ENCODE data around the gene TAF11L14. TPM values are rescaled to one million over a fixed set of nuclear protein-coding genes. Genes with fewer than 3 reads are reported as not detected.

The TAF11L14 gene
- total RNA-seq, 2 donors from 2014 or later = not detected

DNA sequence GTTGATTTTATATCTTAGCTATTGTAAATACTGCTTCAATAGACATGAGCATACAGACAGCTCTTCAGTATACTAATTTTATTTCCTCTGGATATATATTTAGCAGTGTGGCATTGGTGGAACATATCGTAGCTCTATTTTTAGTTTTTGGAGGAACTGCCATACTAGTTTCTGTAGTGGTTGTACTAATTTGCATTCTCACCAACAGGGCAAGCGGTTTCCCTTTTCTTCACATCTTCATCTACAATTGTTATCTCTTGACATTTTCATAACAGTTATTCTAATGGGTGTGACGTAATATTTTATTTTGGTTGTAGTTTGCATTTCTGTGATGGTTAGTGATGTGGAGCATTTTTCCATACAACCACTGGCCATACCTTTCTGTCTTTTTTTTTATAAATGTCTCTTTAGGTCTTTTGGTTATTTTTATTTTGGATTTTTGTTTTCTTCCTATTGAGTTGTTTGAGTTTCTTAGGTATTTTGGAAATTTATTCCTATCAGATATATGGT, 32.5 kb downstream of the TAF11L14 start:
- ATAC-seq (no peak), DNase-seq (no peak)
- intact Hi-C loops (cut with DNase I, micrococcal nuclease) = no loop called here

DNA sequence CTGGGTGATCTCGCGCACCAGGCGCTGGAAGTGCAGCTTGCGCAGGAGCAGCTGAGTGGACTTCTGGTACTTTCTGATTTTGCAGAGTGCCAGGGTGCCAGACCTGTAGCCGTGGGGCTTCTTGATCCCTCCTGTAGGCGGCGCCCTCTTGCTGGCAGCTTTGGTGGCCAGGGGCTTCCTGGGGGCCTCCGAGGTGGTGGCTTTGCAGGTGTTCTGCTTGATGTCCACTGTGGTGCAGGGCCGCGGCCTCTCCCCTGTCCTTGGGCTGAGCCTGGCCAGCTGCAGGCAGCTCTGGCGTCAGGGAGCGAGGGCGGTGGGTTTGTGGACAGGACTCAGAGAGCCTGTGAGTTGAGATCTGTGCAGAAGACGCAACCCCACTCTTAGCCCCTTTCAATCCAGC, 36.1 kb downstream of the TAF11L14 start:
- no peak for ATAC-seq
- DNase-seq = no peak
- intact Hi-C loops (cut with DNase I, micrococcal nuclease) = no loop called here

DNA sequence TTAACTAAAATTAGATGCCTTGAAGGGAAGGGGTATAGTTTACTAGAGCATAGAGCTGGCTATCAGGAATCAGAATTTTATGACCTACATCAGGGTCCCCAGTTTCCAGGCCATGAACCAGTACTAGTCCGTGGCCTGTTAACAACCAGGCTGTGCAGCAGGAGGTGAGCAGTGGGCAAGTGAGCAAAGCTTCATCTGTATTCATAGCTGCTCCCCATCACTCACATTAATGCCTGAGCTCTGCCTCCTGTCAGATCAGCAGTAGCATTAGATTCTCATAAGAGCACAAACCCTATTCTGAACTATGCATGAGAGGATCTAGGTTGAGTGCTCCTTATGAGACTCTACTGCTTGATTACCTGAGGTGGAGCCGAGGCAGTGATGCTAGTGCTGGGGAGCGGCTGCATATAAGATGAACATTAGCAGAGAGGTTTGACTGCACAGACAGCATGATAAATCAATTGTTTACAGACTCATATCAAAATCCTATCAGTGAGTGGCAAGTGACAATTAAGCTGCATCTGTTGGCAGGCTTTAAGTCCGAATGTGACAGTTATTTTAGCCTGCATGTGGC, 44.6 kb downstream of the TAF11L14 start:
- DNase-seq (no peak), ATAC-seq (no peak)
- intact Hi-C loops (cut with DNase I, micrococcal nuclease) = no loop called here

DNA sequence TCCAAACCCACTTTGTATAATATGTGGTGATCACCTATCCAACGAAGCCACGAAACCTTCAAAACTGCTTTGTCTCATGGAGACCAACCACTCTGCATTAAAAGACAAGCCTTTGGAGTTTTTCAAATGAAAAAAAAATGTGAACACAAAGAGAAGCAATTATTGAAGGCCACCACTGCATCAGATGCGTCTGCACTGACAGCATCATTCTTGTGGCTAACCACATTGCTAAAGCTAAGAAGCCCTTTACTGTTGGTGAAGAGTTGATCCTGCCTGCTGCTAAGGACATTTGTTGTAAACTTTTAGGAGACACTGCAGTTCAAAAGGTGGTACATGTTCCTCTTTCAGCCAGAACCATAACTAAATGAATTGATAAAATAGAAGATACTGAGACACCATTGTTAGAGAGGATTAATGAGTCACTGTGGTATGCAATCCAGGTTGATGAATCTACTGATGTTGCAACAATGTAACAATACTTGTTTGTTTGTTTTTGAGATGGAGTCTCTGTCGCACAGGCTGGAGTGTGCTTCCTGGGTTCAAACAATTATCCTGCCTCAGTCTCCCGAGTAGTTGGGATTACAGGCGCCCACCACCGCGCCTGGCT, 45.4 kb downstream of the TAF11L14 start:
- intact Hi-C loops (cut with DNase I, micrococcal nuclease) = no loop called here
- ATAC-seq = no peak
- DNase-seq = no peak

DNA sequence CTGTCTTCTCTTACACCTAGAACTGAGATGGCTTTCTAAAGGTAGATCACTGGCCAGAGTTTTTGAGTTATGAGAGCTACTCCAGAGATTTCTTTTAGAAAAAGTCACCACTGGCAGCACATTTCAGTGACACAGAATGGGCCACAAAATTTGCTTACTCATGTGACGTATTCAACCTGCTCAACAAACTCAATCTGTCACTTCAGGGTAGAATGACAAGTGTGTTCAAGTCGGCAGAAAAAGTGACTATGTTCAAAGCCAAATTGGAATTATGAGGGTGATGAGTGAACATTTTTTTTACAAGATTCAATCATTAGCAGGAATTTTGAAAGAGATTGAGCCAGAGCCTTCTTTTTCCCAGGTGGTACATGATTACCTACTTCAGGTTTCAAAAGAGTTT, 46.5 kb downstream of the TAF11L14 start:
- ATAC-seq (no peak), DNase-seq (no peak)
- intact Hi-C loops (cut with DNase I, micrococcal nuclease) = no loop called here

Other genes with a start within 250 kb of the TAF11L14 start
- not detected for gene TAF11L2, start 136.2 kb upstream of the TAF11L14 start, total RNA-seq
- not detected for gene TAF11L3, start 116.1 kb upstream of the TAF11L14 start, total RNA-seq
- not detected for gene TAF11L4, start 112.7 kb upstream of the TAF11L14 start, total RNA-seq
- gene TAF11L5, start 109.2 kb upstream of the TAF11L14 start, total RNA-seq = not detected
- gene TAF11L6, start 105.8 kb upstream of the TAF11L14 start, total RNA-seq = not detected
- not detected for gene TAF11L7, start 48.7 kb upstream of the TAF11L14 start, total RNA-seq
- not detected for gene TAF11L8, start 43.5 kb upstream of the TAF11L14 start, total RNA-seq
- not detected for gene TAF11L9, start 40.1 kb upstream of the TAF11L14 start, total RNA-seq
- not detected for gene TAF11L10, start 36.6 kb upstream of the TAF11L14 start, total RNA-seq
- not detected for gene TAF11L11, start 30.3 kb upstream of the TAF11L14 start, total RNA-seq
- not detected for gene TAF11L12, start 24.1 kb upstream of the TAF11L14 start, total RNA-seq
- gene TAF11L13, start 2.4 kb upstream of the TAF11L14 start, total RNA-seq = not detected

Data from left colon (tissue), 2 donors.